NOMO-1 (cell line): ENCODE results near the gene HYOU1.

Experiments
- DNase-seq, 2 experiments: peaks; one replicate each; lab custom pipeline; 2025; ENCODE audit not compliant: unreplicated experiment in 2 of 2; lab: John Stamatoyannopoulos, UW

Gene HYOU1

GRCh38 chr11:119057000-119057769 lies at the start of gene HYOU1:
Gene HYOU1, minus strand, starts transcription at chr11:119057205. Its CDS starts 1,045 bp downstream, at chr11:119056160.
- DNase-seq = peak; percentile 96 to 97

- no peak for DNase-seq
Measured at GRCh38 chr11:119103793-119104192, 46.8 kb upstream of the HYOU1 start.

- peak in 1 of 2 experiments; percentile 25 for DNase-seq
Measured at GRCh38 chr11:119103161-119103664, 46.2 kb upstream of the HYOU1 start.

- peak; percentile 92 to 96 for DNase-seq
Measured at GRCh38 chr11:119101759-119102423, 44.9 kb upstream of the HYOU1 start, which contains the start of gene DPAGT1. Gene DPAGT1, minus strand, starts transcription at chr11:119101853. Its CDS starts 198 bp downstream, at chr11:119101655.

- DNase-seq = peak in 1 of 2 experiments; percentile 39
Measured at GRCh38 chr11:119100994-119101758, 44.2 kb upstream of the HYOU1 start.

- DNase-seq = peak in 1 of 2 experiments; percentile 8
Measured at GRCh38 chr11:119100246-119100970, 43.4 kb upstream of the HYOU1 start.

GRCh38 chr11:119099711-119100110 lies 42.7 kb upstream of the HYOU1 start:
- no peak for DNase-seq

- peak; percentile 96 to 99 for DNase-seq
Measured at GRCh38 chr11:119095066-119095880, 38.3 kb upstream of the HYOU1 start.

GRCh38 chr11:119094816-119095065 lies 37.7 kb upstream of the HYOU1 start:
- DNase-seq = peak; percentile 57 to 72

GRCh38 chr11:119093942-119094815 lies 37.2 kb upstream of the HYOU1 start:
- peak in 1 of 2 experiments; percentile 15 for DNase-seq

- DNase-seq = no peak
Measured at GRCh38 chr11:119092880-119093842, 36.2 kb upstream of the HYOU1 start.

- DNase-seq = no peak
Measured at GRCh38 chr11:119091966-119092879, 35.2 kb upstream of the HYOU1 start.

GRCh38 chr11:119091178-119091577 lies 34.2 kb upstream of the HYOU1 start:
- peak in 1 of 2 experiments; percentile 13 for DNase-seq

GRCh38 chr11:119089319-119089718 lies 32.3 kb upstream of the HYOU1 start:
- DNase-seq = no peak

- no peak for DNase-seq
Measured at GRCh38 chr11:119088406-119088805, 31.4 kb upstream of the HYOU1 start.

- DNase-seq = no peak
Measured at GRCh38 chr11:119087747-119088241, 30.8 kb upstream of the HYOU1 start.
